Measurements from ENCODE around the gene DTX1.
A peak's percentile ranks its signal among the peaks of the same experiment; 100 is the strongest.

The DTX1 gene

GRCh38 chr12:113093409-113094101 lies 37.0 kb downstream of the DTX1 start:
- DNase-seq (ENCODE audit: low spot score) (no peak), FAIRE-seq (no peak)

GRCh38 chr12:113094738-113095137 lies 38.2 kb downstream of the DTX1 start:
- DNase-seq (ENCODE audit: low spot score) (no peak), FAIRE-seq (no peak)

- no peak for FAIRE-seq
These were observed 38.9 kb downstream of the DTX1 start for GRCh38 chr12:113095405-113095804.

GRCh38 chr12:113096675-113097461 lies 40.3 kb downstream of the DTX1 start:
- DNase-seq (ENCODE audit: low spot score), result no peak
- no peak for FAIRE-seq

More at GRCh38 chr12:113095405-113095804, 38.9 kb downstream of the DTX1 start:
- DNase-seq (ENCODE audit: low spot score), result no peak

GRCh38 chr12:113097716-113098440 lies 41.3 kb downstream of the DTX1 start:
- DNase-seq (ENCODE audit: low spot score), result no peak
- no peak for FAIRE-seq

GRCh38 chr12:113098441-113099028 lies 42.0 kb downstream of the DTX1 start:
- peak; percentile 86 for FAIRE-seq
- peak; percentile 85 for DNase-seq (ENCODE audit: low spot score)

- no peak for FAIRE-seq
These were observed 42.8 kb downstream of the DTX1 start for GRCh38 chr12:113099364-113099763.

GRCh38 chr12:113099764-113100163 lies 43.2 kb downstream of the DTX1 start:
- no peak for FAIRE-seq

More at GRCh38 chr12:113099364-113099763, 42.8 kb downstream of the DTX1 start:
- DNase-seq (ENCODE audit: low spot score), result no peak

GRCh38 chr12:113101751-113102150 lies 45.2 kb downstream of the DTX1 start:
- no peak for DNase-seq (ENCODE audit: low spot score)
- FAIRE-seq, result no peak

More at GRCh38 chr12:113099764-113100163, 43.2 kb downstream of the DTX1 start:
- no peak for DNase-seq (ENCODE audit: low spot score)

- DNase-seq (ENCODE audit: low spot score), result no peak
- peak; percentile 11 for FAIRE-seq
These were observed 46.3 kb downstream of the DTX1 start for GRCh38 chr12:113102811-113103210.

- FAIRE-seq (no peak), DNase-seq (ENCODE audit: low spot score) (no peak)
These were observed 47.4 kb downstream of the DTX1 start for GRCh38 chr12:113103756-113104450.

- DNase-seq (ENCODE audit: low spot score), result no peak
- no peak for FAIRE-seq
These were observed 48.5 kb downstream of the DTX1 start for GRCh38 chr12:113104953-113105510.

GRCh38 chr12:113105606-113106271 lies 49.2 kb downstream of the DTX1 start:
- DNase-seq (ENCODE audit: low spot score) (no peak), FAIRE-seq (no peak)

GRCh38 chr12:113106361-113106760 lies 49.8 kb downstream of the DTX1 start:
- DNase-seq (ENCODE audit: low spot score), result no peak
- FAIRE-seq, result no peak

GRCh38 chr12:113108308-113108707 lies 51.8 kb downstream of the DTX1 start:
- no peak for DNase-seq (ENCODE audit: low spot score)
- no peak for FAIRE-seq

GRCh38 chr12:113109360-113109759 lies 52.8 kb downstream of the DTX1 start:
- DNase-seq (ENCODE audit: low spot score) (no peak), FAIRE-seq (no peak)

- DNase-seq (ENCODE audit: low spot score), result no peak
- FAIRE-seq, result no peak
These were observed 53.5 kb downstream of the DTX1 start for GRCh38 chr12:113109872-113110599.

GRCh38 chr12:113111247-113111646 lies 54.7 kb downstream of the DTX1 start:
- no peak for DNase-seq (ENCODE audit: low spot score)
- no peak for FAIRE-seq
